Hepatocyte (in vitro differentiated cells): ENCODE measurements around the gene FIBCD1. TPM values are rescaled to one million over a fixed set of nuclear protein-coding genes. Genes with fewer than 3 reads are reported as not detected.

ENCODE experiments used
- DNase-seq: peaks from one replicate; pipeline ENCODE4 v3.0.0-alpha.2; 2016; ENCODE audit warnings: low spot score
- H2AFZ ChIP-seq: fragments of 200-600 bp; sonication (generic); 2 replicates; pipeline ENCODE4 v1.6.0; 2016; ENCODE audit warnings: antibody characterized with exemption, mild to moderate bottlenecking
- H3K27ac ChIP-seq: fragments of 200-600 bp; sonication (generic); 2 replicates; pipeline ENCODE4 v1.5.1; 2016; ENCODE audit warnings: mild to moderate bottlenecking
- H3K27me3 ChIP-seq: fragments of 200-600 bp; sonication (generic); 2 replicates; pipeline ENCODE4 v1.6.1; 2016
- H3K36me3 ChIP-seq: fragments of 200-600 bp; sonication (generic); replicated peaks from 2 replicates; pipeline ENCODE4 v1.5.1; 2016; ENCODE audit warnings: low read depth; ENCODE audit not compliant: insufficient read depth
- H3K4me1 ChIP-seq: fragments of 200-600 bp; sonication (generic); 2 replicates; pipeline ENCODE4 v1.5.1; 2016; ENCODE audit warnings: mild to moderate bottlenecking, moderate library complexity; ENCODE audit not compliant: insufficient read depth
- H3K4me2 ChIP-seq: fragments of 200-600 bp; sonication (generic); 2 replicates; pipeline ENCODE4 v1.6.0; 2016
- H3K4me3 ChIP-seq: fragments of 200-600 bp; sonication (generic); 2 replicates; pipeline ENCODE4 v1.5.1; 2016; ENCODE audit warnings: mild to moderate bottlenecking
- H3K79me2 ChIP-seq: fragments of 200-600 bp; sonication (generic); 2 replicates; pipeline ENCODE4 v1.6.0; 2017; ENCODE audit warnings: mild to moderate bottlenecking
- H3K9me2 ChIP-seq: fragments of 200-600 bp; sonication (generic); replicated peaks from 2 replicates; pipeline ENCODE4 v1.6.0; 2017; ENCODE audit warnings: mild to moderate bottlenecking; ENCODE audit not compliant: insufficient read depth
- H3K9me3 ChIP-seq: fragments of 200-600 bp; sonication (generic); 2 replicates; pipeline ENCODE4 v1.5.1; 2016; ENCODE audit warnings: low read depth, mild to moderate bottlenecking
- H4K20me1 ChIP-seq: fragments of 200-600 bp; sonication (generic); 2 replicates; pipeline ENCODE4 v1.6.0; 2016; ENCODE audit warnings: mild to moderate bottlenecking; ENCODE audit not compliant: insufficient read depth, poor library complexity, severe bottlenecking
- CTCF ChIP-seq: fragments of 200-600 bp; sonication (generic); IDR thresholded peaks from 2 replicates; pipeline ENCODE4 v1.5.1; 2016; ENCODE audit warnings: antibody characterized with exemption, mild to moderate bottlenecking; ENCODE audit not compliant: poor library complexity
- EZH2 ChIP-seq: fragments of 200-600 bp; sonication (generic); IDR thresholded peaks from 2 replicates; pipeline ENCODE4 v1.6.1; 2016; ENCODE audit warnings: antibody characterized with exemption, mild to moderate bottlenecking, borderline replicate concordance
- EZH2phosphoT487 ChIP-seq: fragments of 200-600 bp; sonication (generic); IDR thresholded peaks from one replicate; pipeline ENCODE4 v1.6.1; 2018; ENCODE audit warnings: antibody characterized with exemption, mild to moderate bottlenecking, low read depth, moderate library complexity; ENCODE audit not compliant: unreplicated experiment, severe bottlenecking
- WGBS: methylation state at CpG from one replicate; pipeline ENCODE4 v1.1.6; 2016; ENCODE audit warnings: low lambda C conversion rate; ENCODE audit errors: missing lambda C conversion rate; 5-methylcytosine and 5-hydroxymethylcytosine counted together
- polyA plus RNA-seq: library from polyadenylated mRNA; unstranded; fragments of >200 nt; fragmentation: Nextera tagmentation; extraction: Ambion mirVana; gene quantifications from 2 replicates; pipeline ENCODE4 v1.2.1, GENCODE V29; 2016
- total RNA-seq: library from RNA; depleted of rRNA; stranded (reverse); fragments of >200 nt; gene quantifications from 2 replicates; pipeline ENCODE4 v1.2.3, GENCODE V29; 2014

The FIBCD1 gene
- total and polyA plus RNA-seq, 2 experiments from 2014 or later = 0.33 TPM; not detected in 1

DNA sequence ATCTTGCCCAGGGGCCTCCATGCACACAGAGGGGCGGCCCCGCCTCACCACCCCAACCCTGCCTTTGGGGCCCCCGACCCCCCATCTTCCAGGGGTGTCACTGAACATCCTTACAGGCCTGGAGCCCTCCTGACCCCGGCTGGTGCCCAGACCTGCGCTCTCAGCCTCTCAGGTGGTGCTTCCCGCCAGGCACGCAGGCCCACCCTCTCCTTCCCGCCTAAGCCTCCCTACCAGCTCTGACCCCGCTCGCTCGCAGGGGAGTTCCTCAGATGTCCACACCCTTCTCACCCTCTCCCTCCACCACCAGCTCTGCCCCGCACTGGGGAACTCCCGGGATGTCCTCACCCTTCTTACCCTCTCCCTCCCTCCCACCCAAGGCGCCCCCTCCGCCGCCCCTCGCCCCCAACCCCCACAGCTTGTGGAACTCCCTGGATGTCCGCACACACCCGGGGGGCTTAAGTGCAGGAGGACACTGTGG, 30.1 kb downstream of the FIBCD1 start:
- TF ChIP-seq EZH2 = no peak

DNA sequence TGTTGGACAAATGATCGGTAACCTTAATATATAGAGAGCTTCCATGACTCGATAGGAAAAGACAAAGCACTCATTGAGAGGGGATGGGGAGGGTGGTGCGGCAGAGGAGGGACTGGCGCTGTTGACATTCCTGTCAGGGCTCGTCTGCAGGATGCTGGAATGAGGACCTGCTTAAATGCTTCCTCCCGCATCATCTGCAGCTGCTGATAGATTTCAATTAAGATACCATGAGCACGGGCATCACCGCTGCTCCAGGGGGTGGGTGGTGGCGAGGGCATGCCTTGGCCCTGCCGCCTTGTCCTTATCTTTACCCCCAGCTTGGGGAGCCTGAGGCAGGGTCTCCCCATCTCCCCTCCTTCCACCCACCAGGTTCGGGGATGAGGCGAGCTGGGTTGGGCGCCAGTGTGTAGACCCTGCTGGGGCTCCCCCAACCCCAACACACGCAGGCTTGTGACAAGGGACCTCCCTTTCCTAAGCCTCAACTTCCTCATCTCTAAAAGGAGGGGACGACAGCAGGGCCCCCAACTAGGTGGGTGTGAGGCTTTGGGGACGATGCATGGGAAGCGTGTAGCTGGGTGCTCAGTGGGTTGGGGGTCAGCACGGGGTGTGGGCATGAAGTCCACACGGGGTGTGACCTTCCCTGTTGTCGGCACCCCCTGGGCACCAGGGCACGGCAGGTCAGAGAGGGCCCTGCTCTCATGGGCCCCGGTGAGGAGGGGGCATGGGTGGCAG, 30.7 kb downstream of the FIBCD1 start:
- no peaks in the 10 kb centered on the region for H3K79me2 ChIP-seq
- TF ChIP-seq EZH2phosphoT487 (no peak), CTCF (no peak), EZH2 (no peak)
- WGBS = 78% methylated on average over 22 of the region's 22 CpGs
- H3K36me3 ChIP-seq = no peaks in the 10 kb centered on the region
- H3K9me2 ChIP-seq = no peaks in the 10 kb centered on the region
- H3K9me3 ChIP-seq = no peaks in the 10 kb centered on the region
- no peak overlapping the region for H3K4me2 ChIP-seq
- H3K4me1 ChIP-seq = no peaks in the 10 kb centered on the region
- no peak overlapping the region for H3K27ac ChIP-seq
- no peaks in the 10 kb centered on the region for H3K27me3 ChIP-seq
- H2AFZ ChIP-seq = no peak overlapping the region
- H3K4me3 ChIP-seq = no peak overlapping the region
- H4K20me1 ChIP-seq = no peaks in the 10 kb centered on the region
- DNase-seq = no peak

More for the DNA sequence above, 30.1 kb downstream of the FIBCD1 start:
- H3K9me3 ChIP-seq = no peaks in the 10 kb centered on the region
- no peak for DNase-seq
- no peak overlapping the region for H3K27ac ChIP-seq
- H3K4me1 ChIP-seq = no peaks in the 10 kb centered on the region
- H3K4me2 ChIP-seq = no peak overlapping the region
- H3K27me3 ChIP-seq = no peaks in the 10 kb centered on the region
- WGBS = 83% methylated on average over 10 of the region's 19 CpGs
- no peaks in the 10 kb centered on the region for H4K20me1 ChIP-seq
- no peak overlapping the region for H3K4me3 ChIP-seq
- no peaks in the 10 kb centered on the region for H3K36me3 ChIP-seq
- H2AFZ ChIP-seq = no peak overlapping the region
- no peaks in the 10 kb centered on the region for H3K9me2 ChIP-seq
- H3K79me2 ChIP-seq = no peaks in the 10 kb centered on the region

- no peaks in the 10 kb centered on the region for H3K9me3 ChIP-seq
These were observed 32.2 kb downstream of the FIBCD1 start for GRCh38 chr9:130906735-130907416.

More at GRCh38 chr9:130906735-130907416, 32.2 kb downstream of the FIBCD1 start:
- Histone ChIP-seq H3K36me3 (no peaks in the 10 kb centered on the region), H4K20me1 (no peaks in the 10 kb centered on the region), H3K27ac (no peak overlapping the region), H3K4me3 (no peak overlapping the region), H3K79me2 (no peaks in the 10 kb centered on the region), H2AFZ (no peak overlapping the region), H3K27me3 (no peaks in the 10 kb centered on the region), H3K4me2 (no peak overlapping the region), H3K4me1 (no peaks in the 10 kb centered on the region), H3K9me2 (no peaks in the 10 kb centered on the region)
- DNase-seq = no peak
- TF ChIP-seq EZH2 (no peak), CTCF (no peak), EZH2phosphoT487 (no peak)
- 79% methylated on average over 20 of the region's 21 CpGs for WGBS
